GM12892 (cell line): ENCODE results near the gene STIM2.

Experiments
- POLR2A ChIP-seq: IDR thresholded peaks from 2 replicates; pipeline ENCODE4 v1.6.1; 2011; ENCODE audit warnings: low read depth, low read length, control low read depth
- POLR2AphosphoS5 ChIP-seq: IDR thresholded peaks from 2 replicates; pipeline ENCODE4 v1.6.1; 2011; ENCODE audit warnings: low read depth, low read length, control low read depth
- TAF1 ChIP-seq: IDR thresholded peaks from 2 replicates; pipeline ENCODE4 v1.6.1; 2011; ENCODE audit warnings: low read depth, mild to moderate bottlenecking, control low read depth, low read length, borderline replicate concordance

GRCh38 chr4:26837993-26838842 lies 22.4 kb upstream of the STIM2 start:
- TF ChIP-seq POLR2A (no peak), POLR2AphosphoS5 (no peak), TAF1 (no peak)
